K562 (cell line): ENCODE data around the gene SLFN14. TPM values are rescaled to one million over a fixed set of nuclear protein-coding genes. Genes with fewer than 3 reads are reported as not detected.

Source experiments
- C11orf30 ChIP-seq: fragments of 450-650 bp; IDR thresholded peaks from 2 replicates; pipeline ENCODE4 v1.6.1; 2016; ENCODE audit warnings: low read depth, mild to moderate bottlenecking
- CHD1 ChIP-seq: fragments of 200-600 bp; sonication (generic); IDR thresholded peaks from one replicate; pipeline ENCODE4 v1.6.1; 2012; ENCODE audit warnings: mild to moderate bottlenecking, moderate library complexity, low read length, inconsistent platforms
- DDX20 ChIP-seq: fragments of 450-650 bp; IDR thresholded peaks from 2 replicates; pipeline ENCODE4 v1.6.1; 2016; ENCODE audit warnings: missing genetic modification characterization, low read depth, mild to moderate bottlenecking, missing compliant biosample characterization, moderate library complexity
- EP400 ChIP-seq: fragments of 450-650 bp; IDR thresholded peaks from 2 replicates; pipeline ENCODE4 v1.6.1; 2017; ENCODE audit warnings: antibody characterized with exemption, mild to moderate bottlenecking, moderate library complexity
- EZH2 ChIP-seq: IDR thresholded peaks from 2 replicates; pipeline ENCODE4 v1.6.1; 2012; ENCODE audit warnings: low read depth, mild to moderate bottlenecking, inconsistent platforms, low read length, borderline replicate concordance
- HDAC2 ChIP-seq: fragments of 450-650 bp; IDR thresholded peaks from 2 replicates; pipeline ENCODE4 v1.6.1; 2016; ENCODE audit warnings: mild to moderate bottlenecking
- HDAC6 ChIP-seq: IDR thresholded peaks from 2 replicates; pipeline ENCODE4 v1.6.1; 2012; ENCODE audit warnings: low read depth, mild to moderate bottlenecking, control low read depth, inconsistent platforms, low read length, moderate library complexity
- HDAC8 ChIP-seq: fragments of 450-650 bp; IDR thresholded peaks from 2 replicates; pipeline ENCODE4 v1.6.1; 2016; ENCODE audit warnings: mild to moderate bottlenecking, missing genetic modification characterization, moderate library complexity, missing compliant biosample characterization
- HNRNPK ChIP-seq: fragments of 200-400 bp; formaldehyde crosslinking; IDR thresholded peaks from one replicate; pipeline ENCODE4 v1.6.1; 2018; ENCODE audit warnings: mild to moderate bottlenecking, low read depth, low read length; ENCODE audit not compliant: poor library complexity, severe bottlenecking
- IRF2 ChIP-seq: sonication (generic); formaldehyde crosslinking; IDR thresholded peaks from 2 replicates; pipeline ENCODE4 v1.8.1; 2022; ENCODE audit warnings: mild to moderate bottlenecking, missing genetic modification reagents
- NBN ChIP-seq: fragments of 450-650 bp; IDR thresholded peaks from 2 replicates; pipeline ENCODE4 v1.6.1; 2016; ENCODE audit warnings: low read depth, mild to moderate bottlenecking
- OTX1 ChIP-seq: fragments of 450-650 bp; formaldehyde crosslinking; IDR thresholded peaks from 2 replicates; pipeline ENCODE4 v1.4.0; 2022; ENCODE audit warnings: mild to moderate bottlenecking
- PHB2 ChIP-seq: fragments of 450-650 bp; IDR thresholded peaks from 2 replicates; pipeline ENCODE4 v1.6.1; 2017; ENCODE audit warnings: low read depth
- POU5F1 ChIP-seq: fragments of 150-350 bp; IDR thresholded peaks from 2 replicates; pipeline ENCODE4 v1.6.1; 2014; ENCODE audit warnings: borderline replicate concordance, low read length, low read depth, mild to moderate bottlenecking; ENCODE audit not compliant: partially characterized antibody
- SRSF7 ChIP-seq: fragments of 200-400 bp; formaldehyde crosslinking; optimal IDR thresholded peaks from 2 replicates; pipeline ENCODE3; 2017; ENCODE audit warnings: mild to moderate bottlenecking, low read depth, low read length
- TEAD2 ChIP-seq: fragments of 450-650 bp; IDR thresholded peaks from 2 replicates; pipeline ENCODE4 v1.6.1; 2016; ENCODE audit warnings: missing genetic modification characterization, control low read depth, missing compliant biosample characterization
- UBTF ChIP-seq, 2 experiments: IDR thresholded peaks; 2 replicates each; pipeline ENCODE4 v1.6.1; 2012; ENCODE audit warnings: improper control_type of control experiment in 2 of 2, low read depth in 2 of 2, low read length in 2 of 2, borderline replicate concordance in 1 of 2
- YY1 ChIP-seq, 3 experiments: IDR thresholded peaks; 2 replicates each; pipeline ENCODE4 v1.6.1; 2011; ENCODE audit warnings: low read length in 2 of 3, mild to moderate bottlenecking in 2 of 3, moderate library complexity in 2 of 3, borderline replicate concordance in 1 of 3, control low read depth in 1 of 3, low read depth in 1 of 3; ENCODE audit not compliant: insufficient read depth in 3 of 3, insufficient replicate concordance in 2 of 3, control insufficient read depth in 1 of 3, insufficient read length in 1 of 3; ENCODE audit errors: extremely low read depth in 1 of 3
- ZNF77 ChIP-seq: fragments of 250-450 bp; sonication (Bioruptor Pico); IDR thresholded peaks from 2 replicates; pipeline ENCODE4 v1.5.0; 2020
- polyA plus RNA-seq, 8 experiments: library from polyadenylated mRNA; depleted of rRNA in 4 of 8; stranded (reverse) in 5 of 8; unstranded in 3 of 8; fragments of >200 nt; fragmentation: Nextera tagmentation in 2 of 8; fragmentation: Illumina TruSeq in 1 of 8; extraction: Ambion mirVana in 2 of 8; extraction: Trizol in 1 of 8; gene quantifications; 2 replicates each; pipeline versions ENCODE4 v1.2.1 to v1.2.3, GENCODE V29; 2011 to 2014; ENCODE audit warnings: inconsistent platforms in 1 of 8, missing spikeins in 1 of 8
- total RNA-seq, 7 experiments: library from RNA; depleted of rRNA in 6 of 7; stranded (reverse); fragments of >200 nt in 6 of 7; fragmentation: Illumina TruSeq in 2 of 7; extraction: Trizol in 2 of 7; gene quantifications; 2 replicates each; pipeline versions ENCODE4 v1.2.1 to v1.2.3, GENCODE V29; 2011 to 2021; ENCODE audit warnings: low replicate concordance in 1 of 7
- TF ChIP-seq, protein P1 (sequence below): sonication (generic); formaldehyde crosslinking; IDR thresholded peaks from 2 replicates; pipeline ENCODE4 v1.9.0; 2022; ENCODE audit warnings: mild to moderate bottlenecking, missing genetic modification reagents
- TF ChIP-seq, protein P2 (sequence below): sonication (generic); formaldehyde crosslinking; IDR thresholded peaks from 2 replicates; pipeline ENCODE4 v1.8.0; 2022; ENCODE audit warnings: missing genetic modification reagents, mild to moderate bottlenecking, borderline replicate concordance
- TF ChIP-seq, protein P3 (sequence below): sonication (generic); formaldehyde crosslinking; IDR thresholded peaks from 2 replicates; pipeline ENCODE4 v1.8.1; 2023; ENCODE audit warnings: mild to moderate bottlenecking, missing genetic modification reagents

The SLFN14 gene
- total and polyA plus RNA-seq, 9 of the 15 experiments (the other 6 are each of a cell fraction or from before 2014, with no cell fraction given) = 1.3 to 4.3 (median 3.1) TPM

DNA sequence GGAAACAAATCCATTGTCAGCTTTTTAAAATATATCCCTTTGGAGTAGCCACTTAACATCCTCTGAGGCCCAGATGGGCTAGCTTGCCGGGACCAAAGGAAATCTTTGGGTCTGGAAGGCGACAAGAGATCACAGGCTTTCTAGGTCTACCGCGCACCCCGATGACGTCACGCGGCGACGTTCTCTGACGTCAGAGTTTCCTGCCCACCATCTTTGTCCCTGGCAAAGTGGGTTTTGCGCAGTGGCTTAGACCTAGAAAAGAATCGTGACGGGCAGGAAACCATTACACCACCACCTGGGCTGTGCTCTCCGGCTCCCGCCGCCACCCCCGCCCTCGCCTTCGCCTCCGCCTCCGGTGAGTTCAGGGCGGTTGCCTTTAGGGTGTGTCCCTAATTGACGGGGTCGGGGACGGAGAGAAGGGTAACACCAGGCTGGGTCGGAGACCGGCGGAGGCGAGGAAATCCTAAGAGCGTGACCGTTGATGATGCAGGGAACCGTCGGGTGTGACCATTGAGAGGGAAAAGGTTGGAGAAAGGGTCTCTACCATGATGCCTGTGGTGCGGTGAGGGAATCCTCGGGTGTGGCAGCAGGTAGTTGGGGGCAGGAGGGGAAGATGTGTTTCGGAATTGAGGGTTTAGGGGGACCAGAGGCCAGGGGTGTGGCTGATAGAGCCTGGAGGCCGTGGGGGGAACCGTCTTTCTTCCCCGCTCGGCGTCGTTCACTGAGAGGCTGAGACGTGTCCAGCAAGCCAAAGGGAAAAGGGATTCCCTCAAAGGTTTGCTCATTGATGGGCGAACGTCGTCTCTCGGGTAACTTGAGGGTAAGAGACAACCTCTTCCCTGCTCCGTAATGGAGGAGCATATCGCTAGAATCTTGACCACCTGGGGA, 26.7 kb upstream of the SLFN14 start, which contains the start of gene AP2B1 (continued):
- TF ChIP-seq UBTF (IDR thresholded peaks at IDR 0.05; ENCODE audit: borderline replicate concordance in 1 of 2, low read depth in 2 of 2, low read length in 2 of 2) (peak; percentile 98), IRF2 (CRISPR knock-in tag) (no peak), C11orf30 (peak; percentile 92), POU5F1 (no peak), EP400 (peak; percentile 95), NBN (peak; percentile 100), EZH2 (no peak), PHB2 (no peak), HDAC6 (no peak), OTX1 (CRISPR knock-in tag) (0 out of 2 replicates have a peak, but pooled peaks have one; percentile 49), DDX20 (no peak), YY1 (IDR thresholded peaks at IDR 0.05; ENCODE audit: borderline replicate concordance in 1 of 3, control insufficient read depth in 1 of 3, extremely low read depth in 1 of 3, insufficient read depth in 3 of 3, insufficient read length in 1 of 3, insufficient replicate concordance in 2 of 3, low read depth in 1 of 3, low read length in 2 of 3) (peak; percentile 98 to 100 (median 99)), ZNF77 (CRISPR knock-in tag) (no peak), HNRNPK (no peak), HDAC8 (tag) (0 out of 2 replicates have a peak, but pooled peaks have one; percentile 16), TEAD2 (tag) (no peak), HDAC2 (peak; percentile 57; the same call in 1 of the 2 replicates), CHD1 (peak; percentile 93), SRSF7 (no peak)
- TF ChIP-seq, protein P1, sequence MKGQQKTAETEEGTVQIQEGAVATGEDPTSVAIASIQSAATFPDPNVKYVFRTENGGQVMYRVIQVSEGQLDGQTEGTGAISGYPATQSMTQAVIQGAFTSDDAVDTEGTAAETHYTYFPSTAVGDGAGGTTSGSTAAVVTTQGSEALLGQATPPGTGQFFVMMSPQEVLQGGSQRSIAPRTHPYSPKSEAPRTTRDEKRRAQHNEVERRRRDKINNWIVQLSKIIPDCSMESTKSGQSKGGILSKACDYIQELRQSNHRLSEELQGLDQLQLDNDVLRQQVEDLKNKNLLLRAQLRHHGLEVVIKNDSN (CRISPR knock-in tag) = no peak; the same call in 1 of the 2 replicates
- TF ChIP-seq, protein P2, sequence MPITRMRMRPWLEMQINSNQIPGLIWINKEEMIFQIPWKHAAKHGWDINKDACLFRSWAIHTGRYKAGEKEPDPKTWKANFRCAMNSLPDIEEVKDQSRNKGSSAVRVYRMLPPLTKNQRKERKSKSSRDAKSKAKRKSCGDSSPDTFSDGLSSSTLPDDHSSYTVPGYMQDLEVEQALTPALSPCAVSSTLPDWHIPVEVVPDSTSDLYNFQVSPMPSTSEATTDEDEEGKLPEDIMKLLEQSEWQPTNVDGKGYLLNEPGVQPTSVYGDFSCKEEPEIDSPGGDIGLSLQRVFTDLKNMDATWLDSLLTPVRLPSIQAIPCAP = no peak
- TF ChIP-seq, protein P3, sequence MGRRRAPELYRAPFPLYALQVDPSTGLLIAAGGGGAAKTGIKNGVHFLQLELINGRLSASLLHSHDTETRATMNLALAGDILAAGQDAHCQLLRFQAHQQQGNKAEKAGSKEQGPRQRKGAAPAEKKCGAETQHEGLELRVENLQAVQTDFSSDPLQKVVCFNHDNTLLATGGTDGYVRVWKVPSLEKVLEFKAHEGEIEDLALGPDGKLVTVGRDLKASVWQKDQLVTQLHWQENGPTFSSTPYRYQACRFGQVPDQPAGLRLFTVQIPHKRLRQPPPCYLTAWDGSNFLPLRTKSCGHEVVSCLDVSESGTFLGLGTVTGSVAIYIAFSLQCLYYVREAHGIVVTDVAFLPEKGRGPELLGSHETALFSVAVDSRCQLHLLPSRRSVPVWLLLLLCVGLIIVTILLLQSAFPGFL = no peak
